NCI-H1417 (cell line): ENCODE measurements around the gene THSD7A.

ENCODE experiments used
- DNase-seq, 3 experiments: peaks; one replicate each; lab custom pipeline; 2025; lab: John Stamatoyannopoulos, UW

The THSD7A gene

GRCh38 chr7:11831736-11832495 is at the start of gene THSD7A:
THSD7A (minus strand) TSS chr7:11832198; CDS start chr7:11831946, 252 bp downstream.
- DNase-seq: peak; percentile 75 to 95 (median 87)

GRCh38 chr7:11881680-11882079 is 49.7 kb upstream of the THSD7A start:
- no peak for DNase-seq

- DNase-seq: peak in 1 of 3 experiments; percentile 53
These were observed 43.6 kb upstream of the THSD7A start for GRCh38 chr7:11875635-11876034.

GRCh38 chr7:11865671-11866070 is 33.7 kb upstream of the THSD7A start:
- DNase-seq: no peak

GRCh38 chr7:11858622-11859302 is 26.8 kb upstream of the THSD7A start:
- DNase-seq: peak in 1 of 3 experiments; percentile 55

GRCh38 chr7:11858026-11858425 is 26.0 kb upstream of the THSD7A start:
- peak in 1 of 3 experiments; percentile 43 for DNase-seq

- DNase-seq: peak in 1 of 3 experiments; percentile 23
These were observed 16.3 kb upstream of the THSD7A start for GRCh38 chr7:11848251-11848650.

- peak in 1 of 3 experiments; percentile 59 for DNase-seq
These were observed 15.3 kb upstream of the THSD7A start for GRCh38 chr7:11847336-11847735.

GRCh38 chr7:11846361-11846955 is 14.5 kb upstream of the THSD7A start:
- DNase-seq: no peak

GRCh38 chr7:11843113-11843765 is 11.2 kb upstream of the THSD7A start:
- DNase-seq: no peak

GRCh38 chr7:11841657-11842056 is 9.7 kb upstream of the THSD7A start:
- DNase-seq: no peak

- peak in 1 of 3 experiments; percentile 40 for DNase-seq
These were observed 3.3 kb upstream of the THSD7A start for GRCh38 chr7:11835260-11835659.

GRCh38 chr7:11833431-11833830 is 1.4 kb upstream of the THSD7A start:
- DNase-seq: peak; percentile 58 to 90 (median 88)

GRCh38 chr7:11831156-11831735 is 752 bp downstream of the THSD7A start:
- peak; percentile 35 to 83 (median 50) for DNase-seq

GRCh38 chr7:11830582-11831155 is 1.3 kb downstream of the THSD7A start:
- DNase-seq: peak; percentile 18 to 70 (median 49)

GRCh38 chr7:11829954-11830353 is 2.0 kb downstream of the THSD7A start:
- no peak for DNase-seq

- DNase-seq: no peak
These were observed 12.1 kb downstream of the THSD7A start for GRCh38 chr7:11819947-11820346.

- no peak for DNase-seq
These were observed 12.7 kb downstream of the THSD7A start for GRCh38 chr7:11819271-11819670.

- no peak for DNase-seq
These were observed 13.7 kb downstream of the THSD7A start for GRCh38 chr7:11818281-11818680.

- no peak for DNase-seq
These were observed 14.8 kb downstream of the THSD7A start for GRCh38 chr7:11817111-11817740.

- DNase-seq: no peak
These were observed 20.3 kb downstream of the THSD7A start for GRCh38 chr7:11811709-11812108.
